Occipital lobe (tissue), 2 donors: ENCODE data around the gene WDR3. TPM values are rescaled to one million over a fixed set of nuclear protein-coding genes. Genes with fewer than 3 reads are reported as not detected.

Experiments
- DNase-seq: peaks from one replicate; lab custom pipeline; 2025; lab: John Stamatoyannopoulos, UW
- total RNA-seq: library from RNA; depleted of rRNA; stranded (reverse); fragments of >200 nt; gene quantifications from one replicate; pipeline ENCODE4 v1.2.3, GENCODE V29; 2014

WDR3 gene
- total RNA-seq, 1 donor from 2014 or later: 19.3 TPM

- DNase-seq: no peak
These were observed 22.8 kb downstream of the WDR3 start for GRCh38 chr1:117952386-117952785.

GRCh38 chr1:117959364-117959763, 29.8 kb downstream of the WDR3 start:
- DNase-seq: no peak

- no peak for DNase-seq
These were observed 34.9 kb downstream of the WDR3 start for GRCh38 chr1:117964290-117965038.

- DNase-seq: no peak
These were observed 37.9 kb downstream of the WDR3 start for GRCh38 chr1:117967477-117967876.

GRCh38 chr1:117967881-117968280, 38.3 kb downstream of the WDR3 start:
- no peak for DNase-seq

- DNase-seq: no peak
These were observed 40.7 kb downstream of the WDR3 start for GRCh38 chr1:117970252-117970651.

GRCh38 chr1:117971777-117972176, 42.2 kb downstream of the WDR3 start:
- no peak for DNase-seq

GRCh38 chr1:117976381-117976780, 46.8 kb downstream of the WDR3 start:
- no peak for DNase-seq

GRCh38 chr1:117981455-117982192, 52.1 kb downstream of the WDR3 start:
- DNase-seq: no peak

- no peak for DNase-seq
These were observed 55.7 kb downstream of the WDR3 start for GRCh38 chr1:117985239-117985638.

- no peak for DNase-seq
These were observed 56.4 kb downstream of the WDR3 start for GRCh38 chr1:117985973-117986372.

GRCh38 chr1:118004312-118004711, 74.8 kb downstream of the WDR3 start:
- no peak for DNase-seq

- no peak for DNase-seq
These were observed 77.9 kb downstream of the WDR3 start for GRCh38 chr1:118007391-118007790.

- DNase-seq: no peak
These were observed 78.5 kb downstream of the WDR3 start for GRCh38 chr1:118008011-118008410.

GRCh38 chr1:118012515-118013124, 83.1 kb downstream of the WDR3 start:
- no peak for DNase-seq

GRCh38 chr1:118013336-118013735, 83.8 kb downstream of the WDR3 start:
- DNase-seq: no peak

GRCh38 chr1:118013938-118014337, 84.4 kb downstream of the WDR3 start:
- no peak for DNase-seq

Other genes with a start within 250 kb of the WDR3 start
- 73.9 TPM for gene GDAP2, start 118 bp upstream of the WDR3 start, total RNA-seq